ENCODE data around the gene TMEM239.
A peak's percentile ranks its signal among the peaks of the same experiment; 100 is the strongest.

The TMEM239 gene

GRCh38 chr20:2846698-2847097 is 30.5 kb downstream of the TMEM239 start:
- no peak for DNase-seq (ENCODE audit: low read depth in 3 of 3, low spot score in 1 of 3)

GRCh38 chr20:2847802-2848201 is 31.6 kb downstream of the TMEM239 start:
- no peak for DNase-seq (ENCODE audit: low read depth in 3 of 3, low spot score in 1 of 3)

DNA sequence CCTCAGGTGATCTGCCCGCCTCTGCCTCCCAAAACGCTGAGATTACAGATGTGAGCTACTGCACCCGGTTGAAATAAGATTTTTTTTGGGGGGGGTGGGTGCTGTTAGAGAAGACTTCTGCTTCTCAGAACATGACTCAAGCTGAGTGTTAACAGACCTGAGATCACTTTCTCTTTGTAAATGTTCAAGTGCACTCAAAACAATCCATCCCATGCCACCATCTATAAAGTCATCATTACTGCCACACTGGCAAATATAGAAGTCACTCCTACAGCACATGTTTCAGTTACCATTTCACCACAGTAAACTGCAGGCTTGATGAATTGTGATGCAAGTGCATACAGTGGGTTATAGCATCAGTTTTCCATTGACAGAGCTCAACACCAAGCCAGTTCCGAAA is 33.4 kb downstream of the TMEM239 start:
- no peak for DNase-seq (ENCODE audit: low read depth in 3 of 3, low spot score in 1 of 3)

GRCh38 chr20:2851086-2851485 is 34.9 kb downstream of the TMEM239 start:
- DNase-seq (ENCODE audit: low read depth in 3 of 3, low spot score in 1 of 3), result no peak

DNA sequence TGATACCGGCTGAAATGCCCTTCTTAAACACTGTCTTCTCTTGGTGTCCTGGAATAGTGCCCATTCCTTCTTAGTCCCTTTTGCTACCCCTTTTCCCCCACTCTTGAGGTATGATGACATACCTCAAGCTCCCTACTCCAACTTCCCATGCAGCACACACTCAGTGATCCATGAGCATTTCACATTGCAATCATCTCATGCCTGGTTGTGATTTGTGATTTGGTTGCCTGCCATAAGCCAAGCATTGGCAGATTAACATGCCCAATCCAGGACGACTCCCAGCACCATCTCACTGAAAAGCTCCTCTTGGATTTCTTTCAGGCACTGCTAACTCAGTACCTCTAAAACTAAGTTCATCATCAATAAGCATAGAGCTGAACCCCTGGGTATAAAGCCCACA is 42.4 kb downstream of the TMEM239 start:
- no peak for DNase-seq (ENCODE audit: low read depth in 3 of 3, low spot score in 1 of 3)

DNA sequence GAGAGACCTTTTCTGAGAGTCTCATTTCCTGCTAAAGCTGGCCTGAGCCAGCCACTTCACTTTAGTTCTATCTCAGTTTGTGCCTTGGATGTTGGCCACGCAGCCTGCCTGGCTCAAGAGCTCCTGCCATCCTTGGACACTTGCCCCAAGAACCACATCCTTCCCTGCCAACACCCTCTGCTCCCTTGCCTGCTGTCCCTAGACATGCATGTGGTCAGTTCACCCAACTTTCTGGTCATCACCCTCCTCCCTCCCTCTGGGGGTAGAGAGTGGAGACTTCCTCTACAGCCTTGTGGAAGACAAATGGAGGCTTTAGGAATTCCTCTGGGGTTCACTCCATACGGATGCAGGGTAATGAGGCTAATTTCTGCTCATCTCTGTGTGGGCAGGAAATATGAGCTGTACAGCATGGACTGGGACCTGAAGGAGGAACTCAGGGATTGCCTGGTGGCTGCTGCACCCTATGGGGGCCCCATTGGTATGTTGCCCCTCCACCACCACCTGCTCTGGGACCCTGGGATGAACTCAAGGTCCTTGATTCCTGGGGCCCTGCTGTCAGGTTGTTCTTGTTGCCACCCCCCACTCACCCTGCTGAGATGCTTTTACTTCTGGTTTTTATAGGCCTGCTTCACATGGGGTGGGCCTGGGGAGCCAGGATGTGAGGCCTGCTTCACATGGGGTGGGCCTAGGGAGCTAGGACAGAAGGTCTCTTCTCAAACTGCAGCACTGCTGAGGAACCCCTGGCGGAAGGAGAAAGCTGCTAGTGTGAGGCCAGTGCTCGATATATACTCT is 43.4 kb downstream of the TMEM239 start:
- no peak for DNase-seq (ENCODE audit: low read depth in 3 of 3, low spot score in 1 of 3)

- DNase-seq (ENCODE audit: low read depth in 3 of 3, low spot score in 1 of 3), result no peak
Measured at GRCh38 chr20:2864626-2865025, 48.5 kb downstream of the TMEM239 start.

DNA sequence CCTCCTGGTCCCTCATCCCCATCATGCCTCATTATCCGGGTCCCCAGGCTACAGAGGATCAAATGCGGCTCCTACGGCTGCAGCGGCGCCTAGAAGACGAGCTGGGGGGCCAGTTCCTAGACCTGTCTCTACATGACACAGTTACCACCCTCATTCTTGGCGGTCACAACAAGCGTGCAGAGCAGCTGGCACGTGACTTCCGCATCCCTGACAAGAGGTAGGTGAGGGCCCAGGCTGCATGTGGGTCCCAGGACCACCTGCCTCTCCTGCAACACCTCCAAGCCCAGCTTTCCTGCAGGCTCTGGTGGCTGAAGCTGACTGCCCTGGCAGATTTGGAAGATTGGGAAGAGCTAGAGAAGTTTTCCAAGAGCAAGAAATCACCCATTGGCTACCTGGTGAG is 48.9 kb downstream of the TMEM239 start:
- DNase-seq (ENCODE audit: low read depth in 3 of 3, low spot score in 1 of 3), result no peak

GRCh38 chr20:2865630-2866029 is 49.5 kb downstream of the TMEM239 start:
- peak in 1 of 3 donors; percentile 30 for DNase-seq (ENCODE audit: low read depth in 3 of 3, low spot score in 1 of 3)

- DNase-seq (ENCODE audit: low read depth in 3 of 3, low spot score in 1 of 3), result no peak
Measured at GRCh38 chr20:2866236-2866635, 50.1 kb downstream of the TMEM239 start.

- DNase-seq (ENCODE audit: low read depth in 3 of 3, low spot score in 1 of 3), result no peak
Measured at GRCh38 chr20:2867081-2867864, 51.1 kb downstream of the TMEM239 start.
